GM12891 (cell line): ENCODE data around the gene NAXD.

Experiments
- POLR2A ChIP-seq: IDR thresholded peaks from 2 replicates; pipeline ENCODE4 v1.6.1; 2011; ENCODE audit warnings: low read depth, low read length, control low read depth
- POLR2AphosphoS5 ChIP-seq: IDR thresholded peaks from 2 replicates; pipeline ENCODE4 v1.6.1; 2011; ENCODE audit warnings: low read depth, low read length, control low read depth
- TAF1 ChIP-seq: IDR thresholded peaks from 2 replicates; pipeline ENCODE4 v1.6.1; 2011; ENCODE audit warnings: low read depth, low read length, control low read depth

DNA sequence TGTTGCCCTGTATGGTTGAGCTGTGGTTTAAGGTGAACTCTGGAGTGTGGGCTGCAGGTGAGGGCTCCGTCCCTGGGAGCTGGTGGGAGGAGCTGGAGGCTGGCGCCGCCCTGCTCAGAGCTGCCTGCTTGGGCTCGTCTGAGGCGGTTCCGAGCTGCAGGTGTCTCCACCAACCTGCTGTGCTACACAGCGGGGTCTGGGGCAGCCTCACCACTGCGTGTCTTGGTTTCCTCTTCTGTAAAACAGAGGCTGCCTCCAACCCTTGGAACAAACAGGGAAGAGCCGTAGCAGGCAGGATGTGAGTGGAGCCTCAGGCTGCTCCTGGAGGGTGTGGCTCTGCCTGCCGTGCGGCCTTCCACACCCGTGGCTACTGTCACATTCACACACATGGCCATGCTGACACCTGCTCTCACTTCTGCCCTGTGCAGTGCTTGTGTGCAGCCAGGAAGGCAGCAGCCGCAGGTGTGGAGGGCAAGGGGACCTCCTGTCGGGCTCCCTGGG, 21.4 kb downstream of the NAXD start:
- TF ChIP-seq POLR2A (0 out of 2 replicates have a peak, but pooled peaks have one; percentile 22), POLR2AphosphoS5 (no peak), TAF1 (no peak)
